COLO829 (cell line): ENCODE measurements around the gene GPR132.

ENCODE experiments used
- DNase-seq: peaks from one replicate; pipeline ENCODE4 v3.0.0; 2012; ENCODE audit warnings: low spot score

Gene GPR132

GRCh38 chr14:105020815-105021655, 44.2 kb downstream of the GPR132 start, which contains the start of gene CDCA4:
Gene CDCA4 (minus strand): TSS chr14:105021083. CDS start chr14:105011929, 9,154 bp downstream.
- DNase-seq = peak; percentile 94

DNA sequence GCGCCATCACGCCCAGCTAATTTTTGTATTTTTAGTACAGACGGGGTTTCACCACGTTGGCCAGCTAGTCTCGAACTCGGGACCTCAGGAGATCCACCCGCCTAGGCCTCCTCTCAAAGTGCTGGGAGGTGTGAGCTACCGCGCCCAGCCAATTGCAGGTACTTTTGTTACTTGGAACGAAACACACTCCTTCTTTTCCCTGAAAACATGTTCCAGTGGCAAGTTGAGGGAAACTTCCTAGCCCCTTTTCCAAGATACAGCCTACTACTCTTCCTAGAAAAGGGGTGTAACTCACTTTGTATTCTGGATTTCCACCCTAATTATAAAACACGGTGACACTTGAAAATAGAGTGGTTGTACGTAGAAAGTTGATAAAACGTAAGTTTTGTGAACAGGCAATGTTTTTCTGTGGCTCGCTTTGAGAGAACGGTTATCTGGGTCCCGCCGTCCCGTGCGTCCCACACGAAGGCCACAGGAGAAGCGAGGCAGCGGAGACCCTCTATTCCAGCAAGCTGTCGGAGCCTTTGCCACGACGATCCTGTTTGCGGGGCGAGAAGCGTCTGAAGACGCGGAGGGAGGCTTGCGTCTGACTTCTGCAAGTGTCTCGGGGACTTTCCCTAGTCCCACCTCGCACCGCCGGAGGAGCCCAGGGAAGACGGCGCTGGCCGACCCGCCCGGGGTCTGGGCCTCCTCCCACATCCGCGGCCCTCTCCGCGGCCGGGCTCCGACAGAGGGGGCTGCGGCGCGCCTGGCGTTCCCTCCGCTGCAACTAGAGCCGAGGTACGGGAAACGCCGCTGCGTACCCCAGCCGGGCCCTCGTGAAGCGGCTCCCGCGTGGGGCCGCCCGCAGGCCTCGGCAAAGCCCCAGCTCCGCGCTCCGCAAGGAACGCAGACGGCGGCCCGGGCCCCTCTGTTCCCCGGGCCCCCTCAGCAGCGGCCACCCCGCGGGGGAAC, 45.1 kb downstream of the GPR132 start:
- DNase-seq = no peak

GRCh38 chr14:105018414-105018813, 46.8 kb downstream of the GPR132 start:
- no peak for DNase-seq

DNA sequence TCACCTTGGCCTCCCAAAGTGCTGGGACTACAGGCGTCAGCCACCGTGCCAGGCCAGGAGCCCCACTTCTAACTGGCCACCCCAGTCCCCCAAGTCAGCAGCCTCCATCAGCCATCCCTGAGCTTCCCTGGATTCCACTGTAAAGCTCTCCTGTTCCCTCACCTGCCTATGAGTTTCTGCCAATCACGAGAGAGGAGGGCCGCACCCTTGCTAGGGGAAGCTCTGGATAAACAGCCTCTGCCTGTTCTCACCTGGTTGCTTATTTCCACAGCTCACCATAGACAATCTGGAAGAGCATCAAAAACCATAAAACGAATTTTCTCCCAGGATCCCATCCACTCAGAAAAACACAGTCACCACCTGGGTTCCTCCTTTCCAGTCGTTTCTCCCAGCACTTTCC, 49.3 kb downstream of the GPR132 start:
- DNase-seq = no peak

DNA sequence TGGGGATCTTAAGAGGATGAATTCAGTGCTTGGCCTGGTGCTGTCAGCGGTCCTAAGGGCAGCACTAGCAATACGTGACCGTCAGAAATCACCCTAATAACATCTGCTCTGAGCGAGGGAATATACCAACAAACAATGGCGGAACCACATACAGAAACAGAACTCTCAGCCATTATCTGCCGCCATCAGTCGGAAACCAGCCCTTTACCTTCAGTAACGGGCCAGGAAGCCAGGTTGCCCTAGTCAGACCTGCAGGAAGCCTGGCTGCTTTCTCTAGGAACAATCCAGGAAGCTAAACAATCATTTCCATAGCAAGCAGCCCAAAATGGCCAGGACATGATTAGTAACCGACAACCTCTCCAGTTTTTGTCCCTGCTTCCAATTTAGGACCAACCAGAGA, 50.0 kb downstream of the GPR132 start:
- no peak for DNase-seq

- DNase-seq = no peak
These were observed 50.6 kb downstream of the GPR132 start for GRCh38 chr14:105014631-105015030.

DNA sequence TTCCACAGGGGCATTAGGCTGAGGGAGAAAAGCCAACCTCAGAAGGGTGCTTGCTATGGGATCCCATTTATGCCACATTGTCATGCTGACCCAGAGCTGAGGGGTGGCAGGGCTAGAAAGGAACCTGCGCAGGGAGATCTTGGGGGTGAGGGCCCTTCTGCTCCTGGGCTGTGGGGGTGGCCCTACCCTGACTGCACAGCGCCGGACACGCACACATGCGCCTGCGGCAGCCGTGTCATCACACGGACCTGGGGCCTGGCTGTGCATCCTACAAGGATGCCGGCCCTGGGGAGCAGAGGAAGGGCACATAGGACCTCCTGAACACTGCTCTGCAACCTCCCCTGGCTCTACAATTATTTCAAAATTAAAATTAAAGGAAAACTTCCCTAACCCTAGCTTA, 51.2 kb downstream of the GPR132 start:
- no peak for DNase-seq

GRCh38 chr14:105013150-105013785, 52.0 kb downstream of the GPR132 start:
- no peak for DNase-seq

- no peak for DNase-seq
These were observed 52.9 kb downstream of the GPR132 start for GRCh38 chr14:105012171-105012985.

GRCh38 chr14:105011312-105011990, 53.8 kb downstream of the GPR132 start:
- DNase-seq = no peak

DNA sequence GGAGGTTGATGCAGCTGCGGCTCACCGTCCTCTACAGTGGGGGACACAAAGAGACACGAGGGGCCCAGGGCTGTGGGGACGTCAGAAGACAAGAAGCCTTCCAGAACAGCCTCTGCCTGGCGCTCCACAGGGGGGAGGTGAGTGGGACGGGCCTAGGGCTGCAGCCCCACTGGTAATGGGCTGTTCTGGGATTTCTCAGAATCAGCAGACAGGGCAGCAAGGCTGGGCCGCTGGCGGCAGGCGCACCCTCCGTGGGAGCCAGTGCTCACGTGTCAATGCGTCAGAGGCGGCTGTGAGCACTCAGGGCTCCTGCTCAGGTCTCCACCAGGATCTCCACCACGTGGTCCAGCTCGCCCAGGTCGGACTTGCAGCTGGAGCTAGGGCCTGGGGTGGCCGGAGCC, 54.3 kb downstream of the GPR132 start:
- no peak for DNase-seq

- no peak for DNase-seq
These were observed 55.1 kb downstream of the GPR132 start for GRCh38 chr14:105010106-105010505.

DNA sequence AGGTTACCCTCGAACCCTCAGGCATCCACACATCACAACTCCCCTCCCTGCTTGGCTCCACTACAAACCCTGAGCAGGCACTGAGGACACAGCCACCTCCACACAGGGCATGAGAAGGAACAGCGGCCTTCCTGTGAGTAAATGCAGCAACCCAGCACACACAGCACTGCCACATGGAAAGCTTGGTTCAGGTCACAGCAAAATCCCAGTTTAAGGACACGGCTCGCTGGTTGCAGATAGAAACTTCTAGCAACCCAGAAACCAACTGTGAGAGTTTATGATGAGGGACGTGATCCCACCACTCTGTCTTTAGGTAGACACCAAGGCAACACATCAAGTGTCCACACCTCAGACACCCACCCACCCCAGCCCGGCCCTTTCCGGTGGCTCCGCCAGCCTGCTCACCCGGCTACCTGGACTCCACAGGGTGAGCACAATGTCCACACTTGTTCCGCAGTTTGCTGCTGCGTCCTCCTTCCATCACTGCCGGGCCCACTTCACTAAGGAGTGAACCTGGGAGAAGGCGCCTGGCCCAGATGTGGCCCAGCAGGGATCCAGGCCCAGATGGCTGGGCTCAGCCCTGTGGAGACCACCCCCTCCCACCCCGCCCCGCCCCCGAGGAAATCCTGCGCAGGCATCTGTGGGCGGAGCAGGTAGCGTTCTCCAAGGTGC, 57.5 kb downstream of the GPR132 start:
- DNase-seq = no peak

DNA sequence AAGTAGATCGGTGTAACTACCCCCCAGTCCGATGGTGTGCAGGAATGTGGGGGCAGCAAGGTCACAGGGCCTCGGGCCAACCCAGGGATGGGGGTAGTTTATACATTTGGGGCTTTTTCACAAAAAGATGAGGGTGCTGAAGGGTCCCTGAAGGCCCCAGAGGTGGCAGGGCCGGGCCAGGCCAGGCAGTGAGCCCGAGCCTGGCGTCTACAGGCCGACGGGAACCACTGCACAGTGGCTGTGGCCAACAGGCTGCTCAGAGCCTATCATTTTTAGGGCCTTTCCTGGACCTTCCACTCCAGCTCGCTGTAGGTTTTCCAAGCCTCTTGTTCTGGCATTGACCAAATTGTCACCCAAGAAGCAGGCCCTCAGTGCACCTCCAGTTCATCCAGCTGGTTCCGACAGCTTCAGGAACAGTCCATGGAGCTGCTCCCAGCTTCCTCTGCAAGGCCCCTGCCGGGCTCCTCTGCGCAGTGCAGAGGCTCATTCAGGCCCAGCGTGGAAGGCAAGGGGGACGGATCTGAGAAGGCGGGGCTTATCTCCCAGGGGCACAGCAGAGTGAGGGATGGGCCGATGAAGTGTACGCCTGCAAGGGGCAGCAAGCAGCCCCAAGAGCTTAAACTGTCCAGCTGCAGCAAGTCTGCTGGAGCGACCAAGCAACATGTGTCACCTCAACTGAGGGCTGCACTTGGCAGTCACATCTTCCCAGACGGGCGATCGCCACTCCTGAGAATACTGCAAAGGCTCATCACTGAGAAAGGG, 58.2 kb downstream of the GPR132 start:
- no peak for DNase-seq

DNA sequence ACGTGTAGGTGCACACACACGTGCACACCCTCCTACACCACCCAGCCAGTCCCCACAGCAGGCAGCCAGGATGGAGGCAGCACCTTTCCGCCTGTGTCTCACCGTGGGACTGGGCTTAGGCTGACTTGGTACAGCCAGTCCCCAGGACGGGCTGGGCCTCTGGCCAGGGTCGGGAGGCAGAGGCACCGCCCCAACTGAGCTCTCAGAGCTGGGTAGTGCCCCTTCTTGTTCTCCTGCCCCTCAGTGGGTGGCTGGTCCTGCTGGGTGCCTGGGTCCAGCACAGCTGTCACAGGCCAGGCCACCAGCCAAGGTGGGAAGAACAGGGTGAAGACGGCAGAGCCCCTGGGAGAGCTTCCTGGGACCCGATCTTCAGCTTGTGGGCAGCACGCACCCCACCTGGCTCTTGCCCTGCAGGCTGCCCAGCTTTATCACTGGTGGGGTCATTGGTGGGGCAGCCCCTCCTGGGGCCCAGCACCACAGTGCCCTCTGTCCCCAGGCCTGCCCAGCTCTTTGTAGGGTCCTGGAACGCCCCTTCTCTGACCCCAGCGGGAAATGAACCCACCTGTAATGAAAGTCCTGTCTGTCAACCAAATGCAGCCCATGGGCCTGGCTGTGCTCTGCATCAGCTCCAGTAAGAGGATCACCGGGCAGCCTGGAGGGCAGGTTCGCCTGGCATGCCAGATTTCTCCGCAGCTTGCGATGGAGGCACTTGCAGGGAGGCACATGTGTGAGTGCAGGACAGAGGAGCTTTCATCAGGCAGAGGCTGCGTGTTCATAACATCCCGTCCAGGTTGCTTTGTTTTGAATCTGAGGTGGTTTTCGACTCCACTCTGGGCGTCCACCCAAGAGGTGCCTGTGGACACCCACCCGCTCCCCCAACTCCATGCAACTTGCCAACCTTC, 59.0 kb downstream of the GPR132 start:
- DNase-seq = no peak

GRCh38 chr14:105005329-105005928, 59.8 kb downstream of the GPR132 start:
- no peak for DNase-seq
